Measurements from ENCODE around the gene MBNL1. TPM values are rescaled to one million over a fixed set of nuclear protein-coding genes. Genes with fewer than 3 reads are reported as not detected.

The MBNL1 gene
- total RNA-seq, 1 experiment from 2014 or later, result 200 TPM

GRCh38 chr3:152258448-152259393, 10.0 kb upstream of the MBNL1 start (continued):
- TF ChIP-seq, protein P1, sequence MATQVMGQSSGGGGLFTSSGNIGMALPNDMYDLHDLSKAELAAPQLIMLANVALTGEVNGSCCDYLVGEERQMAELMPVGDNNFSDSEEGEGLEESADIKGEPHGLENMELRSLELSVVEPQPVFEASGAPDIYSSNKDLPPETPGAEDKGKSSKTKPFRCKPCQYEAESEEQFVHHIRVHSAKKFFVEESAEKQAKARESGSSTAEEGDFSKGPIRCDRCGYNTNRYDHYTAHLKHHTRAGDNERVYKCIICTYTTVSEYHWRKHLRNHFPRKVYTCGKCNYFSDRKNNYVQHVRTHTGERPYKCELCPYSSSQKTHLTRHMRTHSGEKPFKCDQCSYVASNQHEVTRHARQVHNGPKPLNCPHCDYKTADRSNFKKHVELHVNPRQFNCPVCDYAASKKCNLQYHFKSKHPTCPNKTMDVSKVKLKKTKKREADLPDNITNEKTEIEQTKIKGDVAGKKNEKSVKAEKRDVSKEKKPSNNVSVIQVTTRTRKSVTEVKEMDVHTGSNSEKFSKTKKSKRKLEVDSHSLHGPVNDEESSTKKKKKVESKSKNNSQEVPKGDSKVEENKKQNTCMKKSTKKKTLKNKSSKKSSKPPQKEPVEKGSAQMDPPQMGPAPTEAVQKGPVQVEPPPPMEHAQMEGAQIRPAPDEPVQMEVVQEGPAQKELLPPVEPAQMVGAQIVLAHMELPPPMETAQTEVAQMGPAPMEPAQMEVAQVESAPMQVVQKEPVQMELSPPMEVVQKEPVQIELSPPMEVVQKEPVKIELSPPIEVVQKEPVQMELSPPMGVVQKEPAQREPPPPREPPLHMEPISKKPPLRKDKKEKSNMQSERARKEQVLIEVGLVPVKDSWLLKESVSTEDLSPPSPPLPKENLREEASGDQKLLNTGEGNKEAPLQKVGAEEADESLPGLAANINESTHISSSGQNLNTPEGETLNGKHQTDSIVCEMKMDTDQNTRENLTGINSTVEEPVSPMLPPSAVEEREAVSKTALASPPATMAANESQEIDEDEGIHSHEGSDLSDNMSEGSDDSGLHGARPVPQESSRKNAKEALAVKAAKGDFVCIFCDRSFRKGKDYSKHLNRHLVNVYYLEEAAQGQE (IDR thresholded peaks at IDR 0.05; ENCODE audit: low read depth), result no peak
- TF ChIP-seq CBX3 (IDR thresholded peaks at IDR 0.05; ENCODE audit: low read depth) (peak; percentile 31; the same call in 1 of the 2 replicates), TCF7L2 (IDR thresholded peaks at IDR 0.05; ENCODE audit: borderline replicate concordance, extremely low read depth, insufficient read depth, insufficient read length) (peak; percentile 79)
- TF ChIP-seq, protein P2, sequence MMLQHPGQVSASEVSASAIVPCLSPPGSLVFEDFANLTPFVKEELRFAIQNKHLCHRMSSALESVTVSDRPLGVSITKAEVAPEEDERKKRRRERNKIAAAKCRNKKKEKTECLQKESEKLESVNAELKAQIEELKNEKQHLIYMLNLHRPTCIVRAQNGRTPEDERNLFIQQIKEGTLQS (IDR thresholded peaks at IDR 0.05), result no peak; the same call in 1 of the 2 replicates

- Histone ChIP-seq H4K20me1 (ENCODE audit: insufficient read depth) (no peaks in the 10 kb centered on the region), H3K4me1 (ENCODE audit: control insufficient read depth in 1 of 2, insufficient read depth in 2 of 2, low read length in 2 of 2) (peaks cover 23 to 26% of the 10 kb centered on the region in 2 experiments; a peak in 3 of 4 replicates), H3K27ac (ENCODE audit: low read depth, low read length) (no peak overlapping the region), H3K4me2 (ENCODE audit: low read length) (no peak overlapping the region), H3K9me3 (ENCODE audit: control insufficient read depth in 1 of 2, insufficient read depth in 1 of 2, low read depth in 1 of 2, low read length in 2 of 2) (no peaks in the 10 kb centered on the region), H3K27me3 (ENCODE audit: insufficient read depth, low read length) (no peaks in the 10 kb centered on the region), H3K4me3 (replicated peaks in 1 of 2; ENCODE audit: low read depth in 1 of 2, low read length in 2 of 2) (no peak overlapping the region), H3K9me2 (ENCODE audit: insufficient read depth) (no peaks in the 10 kb centered on the region), H3K79me2 (ENCODE audit: insufficient read depth, low read length) (no peaks in the 10 kb centered on the region), H3K9ac (ENCODE audit: low read length) (no peak overlapping the region), H2AFZ (ENCODE audit: low read depth, low read length, poor library complexity, severe bottlenecking) (peak overlapping the region; percentile 92), H3K36me3 (ENCODE audit: control insufficient read depth in 1 of 2, insufficient read depth in 2 of 2, low read length in 2 of 2) (no peaks in the 10 kb centered on the region)
- intact Hi-C loops (cut with micrococcal nuclease), result no loop called here
- ATAC-seq, result no peak
- CTCF ChIA-PET, result no interaction called here
- POLR2A ChIA-PET, result interaction anchor here (1.3 kb wide), 1 partner anchor 9 kb away, joined by 5 read pairs; the partner anchor contains the start of gene MBNL1
- BruUV-seq (replicated peaks), result no TSS peak
- no peak for DNase-seq (ENCODE audit: low read depth, low spot score)
- RAD21 ChIA-PET (ENCODE audit: low non-redundant PET in 1 of 2, low total read pairs in 2 of 2, uncharacterized antibody in 2 of 2, unreplicated experiment in 2 of 2), result no interaction called here
- no peak for TF ChIP-seq YY1 (IDR thresholded peaks at IDR 0.05; ENCODE audit: extremely low read depth, insufficient replicate concordance, low read depth, low read length)
These were observed 9.3 kb upstream of the MBNL1 start for GRCh38 chr3:152259468-152259867.
